GM18498 (cell line): Measurements from ENCODE around the gene SLC5A9.

Experiments used
- ATAC-seq: cut with Tn5 transposase; IDR thresholded peaks from one replicate; pipeline ENCODE4 v1.9.1; 2021; ENCODE audit warnings: mild to moderate bottlenecking, moderate library complexity; ENCODE audit not compliant: unreplicated experiment

The SLC5A9 gene

DNA sequence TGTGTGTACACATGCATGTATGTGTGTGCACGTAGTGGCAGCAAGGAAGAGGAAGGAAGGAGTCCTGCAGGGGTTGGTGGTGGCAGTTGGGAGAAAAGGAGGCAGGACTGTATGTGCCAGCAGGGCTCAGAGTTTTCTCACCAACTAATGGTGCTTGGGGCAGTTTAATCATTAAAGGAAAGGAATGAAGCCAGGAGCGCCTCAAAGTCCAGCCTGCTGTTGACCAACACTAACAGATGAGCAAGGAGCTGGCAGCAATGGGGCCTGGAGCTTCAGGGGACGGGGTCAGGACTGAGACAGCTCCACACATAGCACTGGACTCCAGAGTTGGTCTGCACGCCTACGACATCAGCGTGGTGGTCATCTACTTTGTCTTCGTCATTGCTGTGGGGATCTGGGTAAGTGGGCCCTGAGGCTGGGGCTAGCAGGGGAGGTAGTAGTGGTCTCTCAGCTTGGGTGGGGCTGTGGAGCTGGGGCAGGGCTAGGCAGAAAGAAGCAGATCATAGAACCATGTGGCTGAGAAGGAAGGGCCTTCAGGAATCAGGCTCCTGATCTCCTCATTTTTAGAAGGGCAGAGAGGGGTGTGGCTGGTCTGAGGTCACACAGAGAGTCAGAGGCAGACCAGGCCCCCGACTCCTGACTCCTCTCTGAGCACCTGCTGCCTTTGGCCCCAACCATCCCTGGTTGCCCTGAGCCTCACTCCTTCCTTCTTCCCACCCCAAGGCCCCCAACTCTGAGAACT lies at the start of gene SLC5A9:
SLC5A9 (plus strand) TSS at position 216 of the 742 bp plus-strand sequence; CDS start at position 237, 21 bp downstream.
- no peak for ATAC-seq

DNA sequence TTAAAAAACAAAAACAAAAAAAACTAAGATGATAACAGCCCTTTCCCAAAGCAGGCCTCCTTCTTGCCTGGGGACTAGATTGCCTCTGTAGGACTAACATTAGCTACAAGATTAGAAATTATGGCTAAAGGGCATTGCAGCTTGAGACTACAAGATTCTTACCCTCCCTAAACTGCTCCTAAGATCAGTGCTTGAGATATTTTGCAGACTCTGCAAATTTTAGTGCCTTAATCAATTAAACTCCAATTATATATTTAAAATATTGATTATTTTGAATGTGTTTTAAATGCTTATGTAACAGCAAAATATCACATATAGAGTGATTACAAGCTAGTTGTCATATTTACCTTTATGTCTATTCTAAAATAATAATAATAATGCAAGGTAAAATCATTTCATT lies 47.4 kb upstream of the SLC5A9 start:
- no peak for ATAC-seq

- ATAC-seq = no peak
These were observed 45.3 kb upstream of the SLC5A9 start for GRCh38 chr1:48177257-48177656.

DNA sequence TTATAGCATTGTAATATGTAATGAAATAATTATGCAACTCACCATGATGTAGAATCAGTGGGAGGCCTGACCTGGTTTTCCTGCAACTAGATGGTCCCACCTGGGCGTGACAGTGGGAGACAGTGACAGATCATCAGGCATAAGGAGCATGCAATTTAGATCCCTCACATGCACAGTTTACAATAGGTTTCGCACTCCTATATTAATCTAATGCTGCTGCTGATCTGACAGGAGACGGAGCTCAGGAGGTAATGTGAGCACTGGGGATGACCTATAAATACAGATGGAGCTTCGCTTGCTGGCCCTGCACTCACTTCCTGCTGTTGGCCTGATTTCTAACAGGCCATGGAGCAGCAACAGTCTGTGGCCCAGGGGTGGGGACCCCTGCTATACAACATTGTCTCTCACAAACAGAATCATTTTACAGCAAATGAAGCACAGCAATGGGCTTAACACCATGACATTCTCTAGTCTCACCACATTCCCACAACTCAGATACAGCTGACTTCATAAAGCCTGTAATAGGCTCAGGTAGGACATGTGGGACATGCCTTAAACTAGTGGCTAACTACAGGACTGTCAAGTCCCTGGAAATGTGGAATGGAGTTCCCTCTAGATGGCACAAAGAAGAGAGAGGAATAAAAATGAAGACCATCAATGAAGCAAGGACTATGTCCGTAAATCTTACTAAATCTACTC lies 40.7 kb upstream of the SLC5A9 start:
- ATAC-seq = peak; percentile 30

- ATAC-seq = peak; percentile 81
These were observed 40.1 kb upstream of the SLC5A9 start for GRCh38 chr1:48182439-48182838.

- ATAC-seq = no peak
These were observed 36.1 kb upstream of the SLC5A9 start for GRCh38 chr1:48186306-48186839.

DNA sequence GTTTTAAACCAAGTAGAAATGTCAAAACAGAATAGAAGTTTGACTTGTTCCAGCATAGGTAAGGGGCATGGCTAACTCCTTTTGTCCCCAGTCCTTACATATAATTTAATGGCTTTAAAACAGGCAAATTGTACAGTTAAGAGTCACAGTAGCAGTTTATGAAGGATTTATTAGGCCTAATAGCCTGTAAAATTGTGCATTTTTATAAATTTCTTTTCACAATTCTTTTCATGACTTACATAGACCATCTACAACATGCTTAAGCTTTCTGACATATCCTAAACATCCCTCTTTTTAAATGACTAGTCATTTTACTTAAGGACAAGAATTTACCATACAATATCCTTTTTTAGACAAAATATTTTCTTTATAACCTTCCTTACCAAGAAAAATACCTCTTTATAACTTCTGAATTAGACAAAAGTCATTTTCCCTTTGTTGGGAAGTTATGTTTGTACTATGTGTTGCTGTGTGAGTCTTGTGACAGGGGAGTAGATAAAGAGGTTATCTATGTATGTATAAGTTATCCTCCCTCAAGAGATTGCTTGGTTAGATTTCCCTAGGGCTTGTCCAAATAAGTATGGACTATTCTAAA lies 34.5 kb upstream of the SLC5A9 start:
- ATAC-seq = no peak

DNA sequence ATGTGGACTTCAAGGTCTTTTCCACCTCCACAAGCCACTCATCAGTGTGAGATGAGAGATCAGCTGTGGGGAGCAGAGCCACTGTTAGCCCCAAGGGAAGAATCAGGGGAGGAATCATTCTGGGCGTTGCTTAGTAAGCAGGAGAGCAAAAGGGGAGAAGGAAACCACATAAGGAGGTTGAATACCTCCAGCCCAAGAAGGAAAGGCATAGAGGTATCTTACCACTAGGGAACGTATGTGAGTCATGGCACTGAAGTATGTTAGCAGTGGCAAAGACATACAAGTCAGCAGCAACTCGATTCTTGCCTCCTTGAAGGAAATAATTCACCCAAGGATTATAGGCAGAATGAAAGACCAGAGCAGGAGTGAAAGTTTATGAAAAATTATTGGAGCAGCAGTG lies 31.6 kb upstream of the SLC5A9 start:
- ATAC-seq = no peak

- no peak for ATAC-seq
These were observed 27.7 kb upstream of the SLC5A9 start for GRCh38 chr1:48194801-48195200.

GRCh38 chr1:48196237-48196636 lies 26.3 kb upstream of the SLC5A9 start:
- no peak for ATAC-seq

DNA sequence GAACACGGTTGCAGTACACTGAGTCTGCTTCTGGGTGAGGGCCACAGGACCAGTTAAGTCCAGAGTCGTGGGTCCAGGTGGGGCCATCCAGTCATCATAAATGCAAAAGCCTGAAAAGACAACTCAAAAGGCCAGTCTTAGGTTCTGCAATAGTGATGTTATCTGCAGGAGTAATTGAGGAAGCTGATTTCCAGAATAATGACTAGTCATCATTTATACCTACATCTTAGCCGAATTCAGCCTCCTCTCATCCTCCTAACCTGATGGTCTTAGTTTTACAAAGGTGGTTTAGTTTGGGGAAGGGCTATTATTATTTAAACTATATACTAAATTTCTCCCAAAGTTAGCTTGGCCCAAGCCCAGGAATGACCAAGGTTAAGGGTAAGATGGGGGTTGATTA lies 23.5 kb upstream of the SLC5A9 start:
- ATAC-seq = no peak

GRCh38 chr1:48200166-48200900 lies 22.2 kb upstream of the SLC5A9 start:
- no peak for ATAC-seq

DNA sequence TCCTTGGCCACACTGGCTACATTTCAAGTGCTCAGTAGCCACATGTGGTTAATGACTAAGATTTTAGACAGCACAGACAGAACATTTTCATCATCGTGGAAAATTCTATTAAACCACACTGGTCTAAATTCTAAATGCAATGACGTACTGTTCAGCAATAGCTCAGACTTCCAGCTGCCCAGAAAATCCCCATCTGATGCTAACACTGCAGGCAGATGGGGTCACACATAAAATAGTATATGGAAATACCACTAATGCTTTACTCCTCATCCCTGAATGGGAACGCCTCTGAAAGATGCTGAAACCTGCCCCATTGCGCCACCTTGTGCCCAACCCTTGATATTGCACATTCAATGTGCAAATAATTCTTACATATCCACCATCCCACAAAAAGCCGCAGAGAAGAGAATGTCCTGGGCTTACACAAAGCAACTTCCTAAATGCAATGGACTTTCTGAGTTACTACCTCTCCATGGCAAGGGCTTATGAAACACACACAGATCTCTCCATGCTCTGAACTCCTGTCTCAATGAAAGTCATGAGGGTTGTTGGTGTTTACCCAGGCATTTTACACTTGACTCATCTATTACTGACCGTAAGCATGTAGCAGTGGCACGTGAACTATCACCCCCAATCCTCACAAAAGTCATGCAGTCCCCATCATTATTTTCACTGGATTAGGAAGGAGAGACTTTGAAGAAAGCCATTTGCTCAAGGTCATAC lies 20.3 kb upstream of the SLC5A9 start:
- peak; percentile 59 for ATAC-seq

DNA sequence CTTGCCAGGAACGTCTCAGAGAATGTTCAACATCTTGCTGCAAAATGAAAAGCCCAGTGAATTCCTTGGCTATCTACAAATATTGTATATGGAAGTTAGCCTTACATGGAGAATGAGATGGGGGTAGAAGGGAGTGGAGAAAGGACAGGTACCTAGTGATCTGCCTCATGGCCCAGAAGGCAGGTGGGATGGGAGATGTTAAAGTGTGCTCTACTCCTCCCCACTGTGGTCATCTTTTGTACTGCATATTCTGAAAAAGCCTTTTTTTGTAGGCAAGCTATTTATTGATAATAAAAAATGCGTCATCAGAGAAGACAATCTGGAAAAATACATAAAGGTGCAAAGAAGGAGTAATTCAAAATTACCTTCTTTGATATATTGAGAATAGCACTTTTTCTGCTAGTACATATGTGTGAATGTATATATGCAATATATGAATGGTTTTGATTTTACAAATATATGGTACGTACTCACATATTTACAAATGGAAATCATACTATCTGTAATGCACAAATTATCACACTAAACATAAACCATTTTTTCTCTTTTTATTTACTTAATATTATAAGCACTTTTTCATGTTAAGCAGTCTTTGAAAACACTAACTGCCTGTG lies 19.1 kb upstream of the SLC5A9 start:
- peak; percentile 67 for ATAC-seq

GRCh38 chr1:48205522-48205921 lies 17.0 kb upstream of the SLC5A9 start:
- ATAC-seq = no peak

DNA sequence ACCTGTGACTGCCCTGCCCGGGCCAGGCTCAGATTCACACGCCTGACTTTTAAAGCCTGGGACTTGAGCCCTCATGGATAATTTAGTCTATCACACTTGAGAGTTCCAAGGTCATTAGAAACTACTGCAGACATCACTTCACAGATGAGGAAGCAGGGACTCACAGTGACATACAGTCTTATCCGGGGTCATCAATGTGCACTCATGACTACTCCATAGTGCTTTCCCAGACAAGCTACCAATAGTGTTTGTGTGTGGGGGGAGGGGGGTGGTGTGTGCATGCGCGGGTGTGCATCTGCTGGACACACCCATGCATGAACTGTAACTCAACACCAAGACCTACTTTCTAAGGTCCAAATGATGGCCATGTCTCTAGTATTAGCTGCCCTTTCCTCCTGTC lies 16.1 kb upstream of the SLC5A9 start:
- ATAC-seq = no peak

DNA sequence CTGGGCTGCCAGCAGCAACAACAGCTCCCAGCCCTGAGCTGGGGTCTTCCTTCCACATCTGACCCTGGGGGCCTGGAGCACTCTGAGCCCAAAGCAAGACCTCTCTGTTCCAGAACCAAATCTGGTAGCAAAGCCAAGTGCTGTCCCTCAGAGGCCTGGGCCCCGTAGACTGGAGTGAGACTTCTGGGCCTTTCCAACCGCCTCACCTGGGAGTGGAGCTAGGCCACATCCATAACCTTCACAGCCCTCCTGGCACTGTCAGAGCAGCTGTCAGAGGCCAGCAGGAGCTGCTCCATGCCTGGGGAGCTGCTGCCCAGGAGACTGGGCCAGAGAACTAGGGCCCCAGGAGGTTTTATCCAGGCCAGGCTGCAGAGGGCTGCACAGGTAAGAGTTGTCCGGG lies 15.4 kb upstream of the SLC5A9 start:
- ATAC-seq = no peak

- ATAC-seq = no peak
These were observed 14.9 kb upstream of the SLC5A9 start for GRCh38 chr1:48207536-48208075.

- no peak for ATAC-seq
These were observed 14.3 kb upstream of the SLC5A9 start for GRCh38 chr1:48208251-48208650.

- ATAC-seq = no peak
These were observed 13.9 kb upstream of the SLC5A9 start for GRCh38 chr1:48208652-48209051.
